CMK (cell line): ENCODE data around the gene TNFAIP8L2.
"Not testable (repeated sequence)": the region's sequence is repeated elsewhere in the genome, so short reads cannot be mapped to it uniquely, and the experiment has no call there.

ENCODE experiments used
- DNase-seq: peaks from one replicate; pipeline ENCODE4 v3.0.0-alpha.2; 2010; ENCODE audit warnings: low read depth

Gene TNFAIP8L2

DNA sequence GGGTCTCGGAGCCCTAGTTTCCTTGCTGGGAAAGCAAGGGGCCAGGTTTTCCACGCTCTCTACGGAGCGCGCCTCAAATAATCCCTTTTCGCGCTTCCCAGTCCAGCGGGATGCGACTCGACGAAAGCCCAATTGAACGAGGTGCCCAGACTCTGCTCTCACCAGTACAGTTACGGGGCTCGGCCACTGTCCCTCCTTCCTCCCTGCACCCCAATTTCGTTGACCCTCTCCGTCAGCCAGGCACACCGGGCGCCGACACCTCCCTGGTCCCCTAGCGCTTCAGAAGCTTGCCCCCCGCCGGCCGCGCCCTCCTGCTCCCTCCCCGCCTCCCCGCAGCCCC, 10.4 kb upstream of the TNFAIP8L2 start:
- DNase-seq, result no peak

DNA sequence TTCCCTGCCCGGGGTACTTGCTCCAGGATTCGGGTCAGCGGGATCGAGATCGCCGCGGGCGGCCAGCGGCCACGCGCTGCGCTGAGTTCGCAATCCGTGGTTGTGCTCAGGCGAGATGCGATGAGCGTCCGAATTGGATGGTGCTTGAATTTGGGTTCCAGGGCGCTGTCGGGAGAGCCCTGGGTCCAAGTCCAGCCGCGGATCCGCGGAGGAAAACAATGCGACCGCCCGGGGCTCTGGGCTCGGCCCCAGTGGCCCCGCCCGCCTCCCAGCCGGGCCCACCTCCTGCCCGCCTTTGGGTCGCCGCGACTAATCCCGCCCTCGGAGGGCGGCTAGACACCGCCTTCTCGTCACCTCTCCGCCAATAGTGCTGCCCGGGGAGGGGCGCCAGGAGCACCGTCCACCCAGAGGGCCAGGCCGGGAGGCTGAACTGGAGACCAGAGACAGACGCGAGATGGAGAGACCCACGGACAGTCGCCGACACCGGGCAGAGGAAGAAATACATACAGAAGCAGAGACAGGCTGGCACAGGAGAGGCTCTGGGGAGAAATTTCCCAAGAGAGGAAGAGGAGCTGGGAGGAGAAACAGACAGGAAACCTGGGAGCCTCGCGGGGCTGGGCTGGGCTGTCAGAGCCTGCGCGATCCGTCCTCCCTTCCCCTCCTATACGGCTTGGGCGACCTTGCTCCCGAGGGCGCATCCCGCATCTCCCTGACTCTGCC, 9.9 kb upstream of the TNFAIP8L2 start, which contains the start of gene SEMA6C:
Gene SEMA6C (minus strand): TSS at position 220 of the 720 bp plus-strand sequence. CDS start 4,010 bp downstream, outside the sequence.
- peak; percentile 59 for DNase-seq

DNA sequence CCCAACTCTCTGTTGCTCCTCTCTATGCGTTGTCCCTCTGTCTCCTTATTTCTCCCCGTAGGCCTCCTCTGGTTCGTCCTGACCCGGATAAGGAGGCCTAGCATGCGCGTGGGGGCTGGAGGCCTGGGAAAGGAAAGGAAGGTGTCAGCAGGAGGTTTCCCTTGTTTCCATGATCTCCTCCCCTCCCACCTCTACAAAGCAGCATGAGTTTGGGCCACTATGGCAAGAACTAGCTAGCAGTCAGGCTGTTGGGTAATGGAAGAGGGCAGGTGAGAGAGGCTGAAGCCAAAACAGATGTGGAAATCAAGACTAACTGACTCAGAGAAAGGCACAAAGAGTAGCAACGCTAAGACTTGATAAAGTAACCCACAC, 9.3 kb upstream of the TNFAIP8L2 start:
- no peak for DNase-seq

DNA sequence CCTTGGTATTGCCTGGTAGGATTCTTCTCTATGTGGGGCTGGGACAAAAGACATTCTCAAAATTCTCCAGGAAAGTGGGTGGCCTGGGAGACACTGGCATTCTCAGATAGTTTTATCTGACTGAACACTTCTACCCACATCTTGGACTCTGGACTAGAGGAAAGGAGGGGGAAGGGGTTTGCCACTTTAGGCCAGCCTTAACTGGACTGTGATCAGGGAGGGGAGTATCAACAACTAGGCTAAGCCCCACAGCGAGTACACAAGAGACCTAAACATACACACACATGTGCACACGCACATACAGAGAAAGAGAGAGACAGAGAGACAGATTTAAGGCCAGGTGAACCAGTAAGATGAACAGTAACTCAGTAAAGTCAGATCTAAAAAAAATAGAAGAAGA, 8.8 kb upstream of the TNFAIP8L2 start:
- no peak for DNase-seq

DNA sequence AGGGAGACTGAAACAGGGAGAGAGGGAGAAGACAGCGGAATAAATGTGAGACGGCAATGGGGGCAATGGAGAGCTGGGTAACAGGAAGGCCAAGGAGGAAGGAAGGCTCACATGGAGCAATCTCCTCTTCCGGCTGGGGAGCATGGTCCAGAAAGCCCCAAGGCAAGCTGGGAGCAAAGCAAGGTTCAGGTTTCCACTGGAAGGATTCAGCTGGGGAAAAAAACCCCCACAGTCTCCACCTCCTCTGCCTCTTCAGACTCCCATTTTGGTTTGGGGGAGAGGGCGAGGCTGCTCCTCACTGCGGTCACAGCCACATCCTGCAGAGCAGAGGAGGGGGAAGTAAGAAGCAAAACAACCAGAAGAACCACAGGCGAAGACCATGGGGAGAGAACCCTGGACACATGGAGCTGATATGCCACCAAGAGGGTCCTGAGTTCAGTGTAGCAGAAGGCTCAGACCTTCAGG, 650 bp downstream of the TNFAIP8L2 start:
- peak; percentile 90 for DNase-seq

DNA sequence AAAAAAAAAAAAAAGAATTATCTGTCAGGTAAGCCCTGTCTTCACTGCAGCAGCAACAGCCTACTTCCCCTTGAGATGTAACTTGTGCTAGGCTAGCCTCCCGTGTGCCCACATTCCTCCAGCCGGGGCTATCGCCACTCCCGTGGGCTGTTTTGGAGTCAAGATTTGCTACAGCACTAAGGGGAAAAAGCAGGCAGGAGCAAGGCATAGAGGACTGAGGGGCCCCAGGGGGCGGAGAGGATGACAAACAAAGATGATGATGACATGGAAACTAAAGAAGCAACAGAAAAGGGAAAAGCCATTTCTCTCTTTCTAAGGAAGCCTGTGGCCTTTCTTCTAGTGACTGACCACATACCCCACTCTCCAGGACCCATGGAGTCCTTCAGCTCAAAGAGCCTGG, 1.9 kb downstream of the TNFAIP8L2 start:
- DNase-seq, result no peak

DNA sequence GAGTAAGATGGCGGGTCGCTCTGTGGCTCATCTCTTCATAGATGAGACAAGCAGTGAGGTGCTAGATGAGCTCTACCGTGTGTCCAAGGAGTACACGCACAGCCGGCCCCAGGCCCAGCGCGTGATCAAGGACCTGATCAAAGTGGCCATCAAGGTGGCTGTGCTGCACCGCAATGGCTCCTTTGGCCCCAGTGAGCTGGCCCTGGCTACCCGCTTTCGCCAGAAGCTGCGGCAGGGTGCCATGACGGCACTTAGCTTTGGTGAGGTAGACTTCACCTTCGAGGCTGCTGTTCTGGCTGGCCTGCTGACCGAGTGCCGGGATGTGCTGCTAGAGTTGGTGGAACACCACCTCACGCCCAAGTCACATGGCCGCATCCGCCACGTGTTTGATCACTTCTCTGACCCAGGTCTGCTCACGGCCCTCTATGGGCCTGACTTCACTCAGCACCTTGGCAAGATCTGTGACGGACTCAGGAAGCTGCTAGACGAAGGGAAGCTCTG, 2.4 kb downstream of the TNFAIP8L2 start:
- DNase-seq, result no peak

DNA sequence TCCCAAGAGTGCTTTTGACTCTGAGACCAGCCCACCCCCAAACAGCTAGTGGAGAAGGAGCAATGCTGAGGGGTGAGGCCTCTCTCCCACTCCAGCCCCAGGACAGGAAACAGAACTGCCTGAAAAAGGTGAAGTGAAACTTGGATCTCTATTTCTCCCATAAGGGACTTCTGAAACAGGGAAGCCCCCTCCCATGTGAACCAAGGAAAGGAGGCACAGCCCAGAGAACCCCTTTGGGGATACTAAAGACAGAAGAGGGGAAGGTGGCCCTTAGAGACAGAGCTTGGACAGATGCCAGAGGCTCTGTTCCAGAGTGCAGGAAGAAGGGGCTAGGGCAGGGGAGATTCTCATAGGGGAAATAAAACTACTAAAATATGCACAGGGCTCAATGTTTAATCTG, 2.9 kb downstream of the TNFAIP8L2 start:
- DNase-seq, result no peak

DNA sequence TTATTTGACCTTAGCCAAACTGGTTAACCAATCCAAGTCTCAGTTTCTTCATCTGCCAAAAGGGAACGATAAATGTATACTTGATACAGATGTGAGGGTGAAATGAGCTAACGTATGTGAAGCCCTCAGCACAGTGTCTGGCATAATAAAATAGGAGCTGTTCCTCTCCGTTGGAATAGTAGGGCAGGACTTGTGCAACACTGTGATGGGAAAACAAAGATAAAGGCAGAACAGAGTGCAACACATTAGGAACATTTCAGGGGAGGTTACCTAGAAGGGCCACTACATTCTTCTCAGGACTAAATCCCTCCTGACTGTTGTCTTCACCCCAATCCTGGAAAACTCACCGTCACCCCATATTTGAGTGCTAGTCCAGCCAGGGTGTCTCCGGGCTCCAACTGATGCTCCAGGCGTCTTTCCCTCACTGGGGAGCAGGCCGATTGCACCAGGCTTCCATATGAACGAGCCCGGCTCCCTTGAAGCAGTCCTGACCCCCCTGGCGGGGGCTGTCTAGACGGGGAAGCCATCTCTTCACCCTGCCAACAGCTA, 8.4 kb downstream of the TNFAIP8L2 start:
- DNase-seq, result no peak

DNA sequence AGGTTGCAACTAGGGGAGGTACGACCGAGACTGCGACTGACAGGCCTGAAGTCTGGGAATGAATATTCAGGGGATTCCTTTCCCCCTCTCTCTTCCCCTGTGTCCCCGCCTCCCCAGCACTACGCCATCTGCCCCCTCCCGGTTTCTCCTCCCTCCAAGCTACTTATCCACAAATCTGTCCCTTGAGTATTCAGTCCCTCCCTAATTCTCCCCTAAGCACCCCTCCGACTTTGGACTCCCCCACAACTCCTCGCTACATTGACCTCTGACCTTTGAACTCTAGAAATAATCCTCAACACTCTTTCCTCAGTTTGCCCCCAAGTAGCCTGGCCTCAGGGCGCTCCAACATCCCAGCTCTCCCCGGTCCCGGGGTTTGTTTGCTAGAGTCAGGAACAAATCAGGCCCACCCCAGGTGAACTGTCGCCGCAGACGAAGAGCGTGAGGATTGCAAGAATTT, 8.9 kb downstream of the TNFAIP8L2 start:
- DNase-seq, result no peak

DNA sequence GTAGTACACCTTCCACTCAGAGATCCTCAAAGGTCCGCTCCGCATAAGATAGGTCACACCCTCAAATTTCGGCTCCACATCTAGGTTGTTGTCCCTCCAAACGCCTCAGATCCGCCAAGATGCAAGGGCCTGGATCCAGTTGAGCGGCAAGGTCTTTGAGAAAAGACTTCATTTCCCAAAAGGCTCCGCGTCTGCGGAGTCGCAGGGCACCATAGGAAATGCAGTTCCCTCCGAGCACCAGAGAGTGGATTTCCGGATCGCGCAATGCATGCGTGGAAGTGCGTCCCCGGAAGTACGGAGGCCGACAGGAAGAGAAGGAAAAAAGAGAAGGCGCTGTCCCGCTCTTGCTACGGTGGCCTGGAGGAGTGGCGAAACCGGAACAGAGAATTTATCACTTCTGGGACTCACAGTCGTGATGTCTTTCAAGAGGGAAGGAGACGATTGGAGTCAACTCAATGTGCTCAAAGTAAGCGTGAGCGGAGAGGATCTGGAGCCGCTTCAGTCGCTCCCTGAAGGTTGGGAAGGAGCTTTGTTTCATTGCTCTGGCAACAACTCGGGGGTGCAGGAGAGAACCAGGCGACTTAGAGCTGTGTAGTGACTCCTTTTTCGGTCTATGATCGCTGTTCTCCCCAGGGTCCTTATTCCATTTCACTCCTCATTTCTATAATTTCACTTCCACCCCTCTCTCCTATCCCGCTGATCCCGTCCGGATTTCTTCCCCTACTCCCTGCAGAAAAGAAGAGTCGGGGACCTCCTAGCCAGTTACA, 9.5 kb downstream of the TNFAIP8L2 start, which contains the start of the genes LYSMD1 and SCNM1:
Gene LYSMD1 (minus strand): TSS at position 165 of the 767 bp plus-strand sequence. CDS start 644 bp downstream, outside the sequence.
Gene SCNM1 (plus strand): TSS at position 407 of the 767 bp plus-strand sequence. CDS start 9 bp downstream, at position 416.
- peak; percentile 98 for DNase-seq

DNA sequence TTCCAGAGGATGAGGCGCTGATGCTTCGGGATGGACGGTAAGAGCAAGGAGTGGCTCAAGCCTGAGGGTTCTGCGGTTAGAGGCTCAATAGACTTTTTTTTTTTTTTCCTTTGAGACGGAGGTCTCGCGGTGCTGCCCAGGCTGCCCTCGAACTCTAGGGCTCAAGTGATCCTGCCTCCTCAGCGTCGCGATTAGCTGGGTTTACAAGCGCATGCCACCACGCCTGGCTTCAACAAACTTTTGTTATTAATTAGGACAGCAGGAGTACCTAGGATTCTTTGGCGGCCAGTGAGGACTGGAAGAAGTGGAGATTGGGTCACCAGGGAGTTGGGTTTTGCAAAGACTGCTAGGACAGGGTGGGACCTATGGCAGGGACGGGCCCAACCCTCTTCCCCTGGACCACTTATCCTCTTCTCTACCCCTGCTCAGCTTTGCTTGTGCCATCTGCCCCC, 10.1 kb downstream of the TNFAIP8L2 start:
- peak; percentile 63 for DNase-seq

DNA sequence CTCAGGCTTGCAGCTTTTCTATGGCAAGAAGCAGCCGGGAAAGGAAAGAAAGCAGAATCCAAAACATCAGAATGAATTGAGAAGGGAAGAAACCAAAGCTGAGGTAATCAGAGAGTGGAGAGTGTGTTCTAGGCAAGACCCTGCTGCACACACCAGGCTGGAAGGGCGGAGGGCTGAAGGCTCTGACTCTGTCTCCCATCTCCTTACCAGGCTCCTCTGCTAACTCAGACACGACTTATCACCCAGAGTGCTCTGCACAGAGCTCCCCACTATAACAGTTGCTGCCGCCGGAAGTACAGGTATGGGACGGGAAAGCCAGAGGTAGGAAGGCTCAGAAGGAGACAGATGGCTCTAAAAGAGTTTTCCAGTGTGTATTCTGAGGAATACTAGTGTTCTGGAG, 10.7 kb downstream of the TNFAIP8L2 start:
- DNase-seq, result no peak

DNA sequence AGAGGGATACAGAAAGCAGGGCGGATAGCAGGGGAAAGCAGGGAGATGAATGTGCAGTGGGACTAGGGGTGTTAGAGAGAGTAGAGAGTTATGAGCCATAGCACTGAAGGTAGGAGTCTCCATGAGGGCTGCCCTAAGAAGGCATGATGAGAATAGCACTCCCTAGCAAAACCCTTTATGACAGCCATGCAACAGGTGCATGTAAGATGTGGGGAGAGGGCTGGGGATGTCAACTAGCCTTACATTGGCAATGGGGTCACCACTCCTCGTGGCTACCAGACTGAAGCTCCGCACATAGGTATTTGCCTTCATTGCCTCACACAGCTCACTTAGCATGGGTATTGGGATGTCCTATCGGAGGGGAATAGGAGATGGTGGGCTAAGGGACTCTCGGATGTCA, 14.7 kb downstream of the TNFAIP8L2 start:
- DNase-seq, result no peak

DNA sequence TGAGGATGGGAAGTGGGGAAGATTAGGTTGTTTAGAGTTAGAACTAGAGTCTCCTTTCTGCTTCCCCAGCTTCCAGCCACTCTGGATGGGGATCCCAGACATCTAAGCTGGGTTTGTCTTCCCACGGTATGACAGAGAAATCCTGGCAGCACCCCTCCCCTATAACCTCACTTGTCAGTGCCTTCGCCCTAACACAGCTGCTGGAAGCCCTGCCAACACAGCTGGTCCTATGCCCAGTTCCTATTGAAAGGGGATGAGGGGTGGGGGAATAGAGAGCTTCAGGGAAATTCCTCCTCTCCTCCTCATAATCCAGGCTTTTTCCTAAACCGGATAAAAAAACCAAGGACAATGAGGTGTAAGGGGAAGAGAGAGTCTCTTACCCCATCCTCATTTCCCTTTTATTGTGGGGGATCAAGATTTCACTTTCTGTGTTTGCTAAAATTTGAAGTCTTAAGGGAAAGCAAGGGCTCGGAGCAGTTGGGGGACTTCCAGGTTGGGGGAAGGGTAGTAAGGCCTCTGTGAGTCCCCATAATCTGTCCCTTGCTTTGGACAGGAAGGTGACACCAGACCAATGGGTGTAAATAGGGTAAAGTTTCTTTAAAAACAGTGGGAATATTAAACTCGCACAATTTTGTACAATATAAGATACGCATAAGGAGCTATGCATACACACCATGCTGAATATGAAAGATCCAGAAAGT, 18.7 kb downstream of the TNFAIP8L2 start:
- DNase-seq, result no peak

DNA sequence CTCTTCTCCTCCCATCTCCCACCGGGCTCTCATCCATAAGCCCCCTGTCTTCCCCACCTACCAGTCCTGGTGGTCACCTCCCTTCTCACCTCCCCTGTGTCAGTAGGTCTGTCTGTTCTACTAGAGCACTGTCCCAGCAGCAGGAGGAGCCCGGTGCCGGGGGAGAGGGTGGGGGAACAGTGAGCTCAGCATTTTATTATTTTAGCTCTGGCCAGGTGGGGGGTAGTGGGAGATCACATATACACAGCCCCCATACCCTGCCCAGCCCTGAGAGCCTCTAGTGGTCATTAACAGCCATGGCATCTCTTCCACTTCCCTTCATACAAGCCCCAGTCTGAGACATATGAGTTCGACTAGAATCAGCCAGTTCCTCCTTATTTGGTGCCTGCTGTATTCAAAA, 19.4 kb downstream of the TNFAIP8L2 start, which contains the start of gene TMOD4:
Gene TMOD4 (minus strand): TSS at position 119 of the 400 bp plus-strand sequence. CDS start 1,106 bp downstream, outside the sequence.
- no peak for DNase-seq

DNA sequence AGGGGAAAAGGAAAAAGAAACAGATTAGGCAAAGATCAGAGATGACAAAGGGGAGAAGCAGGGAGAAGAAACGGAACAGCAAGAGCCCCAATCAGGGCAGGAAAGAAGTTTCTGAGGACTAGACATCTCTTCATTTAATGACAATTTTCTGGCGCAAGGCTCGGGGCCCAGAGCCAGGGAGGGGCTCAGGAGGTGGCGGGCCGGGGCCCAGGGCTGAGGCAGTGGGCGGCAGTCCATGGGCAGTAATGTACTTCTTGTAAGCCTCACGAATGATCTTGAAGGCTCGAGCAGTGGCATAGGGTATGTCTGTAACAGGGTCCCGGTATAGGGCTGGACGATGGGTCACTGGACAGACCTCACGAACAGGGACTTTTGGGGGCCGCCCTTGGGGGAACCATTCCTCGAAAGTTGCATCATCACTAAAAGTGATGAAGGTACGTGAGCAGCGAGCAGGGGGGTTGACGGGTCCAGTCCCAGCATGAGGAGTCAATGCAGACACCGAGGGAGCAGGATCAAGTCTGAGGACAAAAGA, 20.1 kb downstream of the TNFAIP8L2 start:
- no peak for DNase-seq

DNA sequence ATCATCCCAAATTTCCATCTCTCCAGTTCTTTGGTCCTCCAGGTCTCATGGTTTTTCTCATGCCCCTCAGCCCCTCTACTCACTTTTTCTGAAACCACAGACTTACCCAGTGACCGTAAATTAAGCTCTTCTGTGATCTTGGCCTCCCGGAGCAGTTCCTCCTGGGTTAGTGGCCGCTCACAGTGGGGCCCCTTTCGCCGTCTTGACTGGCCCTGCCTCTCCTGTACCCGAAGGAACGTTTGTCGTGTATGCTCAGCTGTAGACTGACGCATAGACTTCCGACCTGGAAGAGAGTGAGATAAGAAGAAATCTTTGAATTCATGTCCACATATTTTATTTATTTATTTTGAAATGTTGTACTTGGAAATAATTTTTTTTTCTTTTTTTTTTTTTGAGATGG, 27.8 kb downstream of the TNFAIP8L2 start:
- DNase-seq, result no peak

DNA sequence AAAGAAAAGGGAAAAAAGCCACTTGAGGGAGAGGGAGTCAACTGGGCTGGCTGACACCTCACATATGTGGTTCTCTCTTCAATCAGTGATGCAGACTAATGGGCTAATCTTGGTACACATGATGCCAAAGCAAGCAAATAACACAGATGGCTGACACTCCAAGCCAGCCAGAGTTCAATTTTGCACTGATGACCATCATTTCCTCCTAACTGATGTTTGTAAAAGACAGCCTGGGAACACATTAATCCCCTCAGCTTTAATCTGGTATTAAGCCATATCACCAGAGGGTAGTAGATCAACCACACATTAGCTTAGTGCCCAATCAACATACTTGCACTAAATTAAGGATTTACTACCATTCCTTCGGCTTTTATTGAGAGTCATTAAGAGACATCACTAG, 30.8 kb downstream of the TNFAIP8L2 start:
- DNase-seq, result no peak

DNA sequence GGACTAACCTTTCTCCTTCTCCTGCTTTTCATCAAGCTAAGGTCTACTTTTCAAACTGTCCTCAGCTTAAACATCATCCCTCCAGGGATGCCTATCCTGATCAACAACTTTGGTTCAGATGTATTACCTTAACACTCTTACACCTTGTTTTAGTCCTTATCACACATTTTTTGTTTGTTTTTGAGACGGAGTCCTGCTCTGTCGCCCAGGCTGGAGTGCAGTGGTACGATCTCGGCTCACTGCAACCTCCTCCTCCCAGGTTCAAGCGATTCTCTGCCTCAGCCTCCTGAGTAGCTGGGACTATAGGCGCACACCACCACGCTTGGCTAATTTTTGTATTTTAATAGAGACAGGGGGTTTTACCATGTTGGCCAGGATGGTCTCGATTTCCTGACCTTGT, 32.2 kb downstream of the TNFAIP8L2 start:
- DNase-seq, result not testable (repeated sequence)

DNA sequence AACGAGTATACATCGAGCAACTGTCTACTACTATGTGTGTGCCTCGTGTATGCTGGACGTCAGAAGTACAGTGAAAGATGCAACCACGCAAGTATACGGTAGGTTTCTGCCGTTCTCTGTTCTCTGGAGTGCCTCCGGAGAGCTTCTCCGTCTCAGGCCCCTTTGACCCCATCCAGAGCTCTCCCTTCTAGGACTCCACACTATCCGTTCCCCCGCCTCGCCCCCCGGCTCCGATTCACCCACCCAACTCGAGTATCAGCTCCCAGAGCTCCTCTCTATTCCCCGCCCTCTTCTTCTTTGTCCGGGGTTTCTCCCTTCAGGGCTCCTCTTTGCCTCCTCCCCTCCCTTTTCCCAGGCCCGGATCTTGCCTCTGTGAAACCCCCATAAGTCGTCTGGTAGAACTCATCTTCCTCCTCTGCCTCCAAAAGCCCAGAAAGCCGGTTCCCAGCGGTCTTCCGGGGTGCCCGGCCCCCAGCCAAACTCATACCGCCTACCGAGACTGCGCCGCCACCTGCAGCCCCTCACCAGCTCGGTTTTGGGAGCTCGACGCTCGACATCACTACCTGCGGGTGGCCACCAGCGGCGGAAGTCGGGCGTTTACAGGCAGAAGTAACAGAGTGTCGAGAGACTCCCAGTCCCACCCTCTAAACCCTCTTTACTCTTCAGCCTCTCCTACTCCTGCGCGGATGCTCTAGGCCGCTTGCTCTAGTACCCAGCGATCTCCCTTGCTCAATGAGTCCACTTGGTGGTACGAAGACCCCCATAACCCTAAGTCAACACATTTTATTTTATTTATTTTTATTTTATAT, 33.4 kb downstream of the TNFAIP8L2 start, which contains the start of gene VPS72:
Gene VPS72 (minus strand): TSS at position 561 of the 809 bp plus-strand sequence. CDS start 76 bp downstream, at position 485.
- peak; percentile 68 for DNase-seq
